Astrocyte (in vitro differentiated cells and primary cell): ENCODE measurements around the gene DCAF4. TPM values are rescaled to one million over a fixed set of nuclear protein-coding genes. Genes with fewer than 3 reads are reported as not detected.
A peak's percentile ranks its signal among the peaks of the same experiment; 100 is the strongest.

Experiments used
- DNase-seq: peaks from one replicate; pipeline ENCODE4 v3.0.0-alpha.2; 2010; ENCODE audit warnings: low read depth
- FAIRE-seq: peaks from 2 replicates; lab custom pipeline; 2011; peaks lifted over from hg19 to GRCh38; lab: Jason Lieb, UNC
- H2AFZ ChIP-seq: 2 replicates; pipeline ENCODE4 v1.6.0; 2012; ENCODE audit warnings: low read depth, low read length, inconsistent platforms
- H3K27ac ChIP-seq: 2 replicates; pipeline ENCODE4 v1.5.1; 2011; ENCODE audit warnings: low read depth, low read length, inconsistent platforms
- H3K27me3 ChIP-seq: 2 replicates; pipeline ENCODE4 v1.6.0; 2011; ENCODE audit warnings: low read length, inconsistent platforms; ENCODE audit not compliant: insufficient read depth
- H3K36me3 ChIP-seq: 2 replicates; pipeline ENCODE4 v1.5.1; 2011; ENCODE audit warnings: low read length, inconsistent platforms; ENCODE audit not compliant: insufficient read depth
- H3K4me1 ChIP-seq: 2 replicates; pipeline ENCODE4 v1.5.1; 2011; ENCODE audit warnings: low read length, inconsistent platforms; ENCODE audit not compliant: insufficient read depth
- H3K4me2 ChIP-seq: 2 replicates; pipeline ENCODE4 v1.6.0; 2012; ENCODE audit warnings: low read length, inconsistent platforms
- H3K4me3 ChIP-seq: 2 replicates; pipeline ENCODE4 v1.5.1; 2011; ENCODE audit warnings: low read depth, mild to moderate bottlenecking, low read length, inconsistent platforms; ENCODE audit not compliant: insufficient read depth
- H3K79me2 ChIP-seq: 2 replicates; pipeline ENCODE4 v1.6.0; 2012; ENCODE audit warnings: mild to moderate bottlenecking, low read length, inconsistent platforms; ENCODE audit not compliant: insufficient read depth
- H3K9ac ChIP-seq: 2 replicates; pipeline ENCODE4 v1.6.0; 2012; ENCODE audit warnings: mild to moderate bottlenecking, low read length, inconsistent platforms
- H3K9me3 ChIP-seq: 2 replicates; pipeline ENCODE4 v1.5.1; 2012; ENCODE audit warnings: low read depth, mild to moderate bottlenecking, low read length, inconsistent platforms; ENCODE audit not compliant: insufficient read depth
- H4K20me1 ChIP-seq: 2 replicates; pipeline ENCODE4 v1.6.0; 2012; ENCODE audit warnings: low read length, inconsistent platforms; ENCODE audit not compliant: insufficient read depth
- H3K27ac Mint-ChIP-seq: one replicate; pipeline ENCODE4 v1.8.0; 2021; ENCODE audit warnings: mild to moderate bottlenecking, mixed read lengths; ENCODE audit not compliant: unreplicated experiment
- H3K27me3 Mint-ChIP-seq: one replicate; pipeline ENCODE4 v1.8.0; 2021; ENCODE audit warnings: low read depth, mixed read lengths; ENCODE audit not compliant: unreplicated experiment
- H3K36me3 Mint-ChIP-seq: one replicate; pipeline ENCODE4 v1.8.0; 2021; ENCODE audit warnings: low read depth, mixed read lengths; ENCODE audit not compliant: unreplicated experiment
- H3K4me1 Mint-ChIP-seq: one replicate; pipeline ENCODE4 v1.8.0; 2021; ENCODE audit warnings: low read depth, mixed read lengths; ENCODE audit not compliant: unreplicated experiment
- H3K4me3 Mint-ChIP-seq: one replicate; pipeline ENCODE4 v1.8.0; 2021; ENCODE audit warnings: mild to moderate bottlenecking, moderate library complexity, mixed read lengths; ENCODE audit not compliant: unreplicated experiment
- H3K9me3 Mint-ChIP-seq: one replicate; pipeline ENCODE4 v1.8.0; 2021; ENCODE audit warnings: mild to moderate bottlenecking, mixed read lengths; ENCODE audit not compliant: unreplicated experiment
- CTCF ChIP-seq: IDR thresholded peaks from 2 replicates; pipeline ENCODE4 v1.5.1; 2011; ENCODE audit warnings: low read depth, mild to moderate bottlenecking, inconsistent platforms, low read length, moderate library complexity; ENCODE audit not compliant: insufficient read depth
- EZH2 ChIP-seq: IDR thresholded peaks from 2 replicates; pipeline ENCODE4 v1.6.1; 2012; ENCODE audit warnings: mild to moderate bottlenecking, low read length, inconsistent platforms; ENCODE audit not compliant: insufficient read depth
- total RNA-seq: library from RNA; stranded (reverse); gene quantifications from 2 replicates; pipeline ENCODE4 v1.2.1, GENCODE V29; 2021

DCAF4 gene
- total RNA-seq, 1 donor from 2014 or later: 33.5 TPM

GRCh38 chr14:72884386-72884785, 41.9 kb upstream of the DCAF4 start:
- H3K27ac Mint-ChIP-seq: no peak overlapping the region
- no peak overlapping the region for H3K4me3 ChIP-seq

GRCh38 chr14:72887514-72887913, 38.8 kb upstream of the DCAF4 start:
- H3K27me3 Mint-ChIP-seq: peaks cover 11% of the 10 kb centered on the region
- no peaks in the 10 kb centered on the region for H3K9me3 ChIP-seq
- no peak overlapping the region for H3K27ac Mint-ChIP-seq
- peaks cover 9% of the 10 kb centered on the region for H3K4me1 Mint-ChIP-seq
- H3K27me3 ChIP-seq: no peaks in the 10 kb centered on the region
- peaks cover 97% of the 10 kb centered on the region for H3K79me2 ChIP-seq
- no peak overlapping the region for H3K4me3 Mint-ChIP-seq
- peaks cover 29% of the 10 kb centered on the region for H3K4me1 ChIP-seq
- no peak overlapping the region for H3K9ac ChIP-seq
- H3K9me3 Mint-ChIP-seq: no peaks in the 10 kb centered on the region
- TF ChIP-seq EZH2 (no peak), CTCF (no peak)
- H3K4me3 ChIP-seq: no peak overlapping the region
- peaks cover 62% of the 10 kb centered on the region for H4K20me1 ChIP-seq
- no peaks in the 10 kb centered on the region for H3K36me3 ChIP-seq
- H3K27ac ChIP-seq: no peak overlapping the region
- no peak for DNase-seq
- no peak for FAIRE-seq
- H2AFZ ChIP-seq: no peak overlapping the region
- H3K4me2 ChIP-seq: no peak overlapping the region
- H3K36me3 Mint-ChIP-seq: peaks cover 4% of the 10 kb centered on the region

More at GRCh38 chr14:72884386-72884785, 41.9 kb upstream of the DCAF4 start:
- Histone ChIP-seq H3K27ac (peak overlapping the region; percentile 68), H3K9me3 (no peaks in the 10 kb centered on the region), H3K9ac (peak overlapping the region; percentile 28), H3K27me3 (no peaks in the 10 kb centered on the region), H3K4me2 (peak overlapping the region; percentile 71), H3K4me1 (peaks cover 22% of the 10 kb centered on the region), H3K36me3 (no peaks in the 10 kb centered on the region), H2AFZ (no peak overlapping the region), H3K79me2 (peaks cover 96% of the 10 kb centered on the region), H4K20me1 (peaks cover 69% of the 10 kb centered on the region)
- TF ChIP-seq CTCF (no peak), EZH2 (no peak)
- no peaks in the 10 kb centered on the region for H3K9me3 Mint-ChIP-seq
- H3K36me3 Mint-ChIP-seq: peaks cover 4% of the 10 kb centered on the region
- no peak overlapping the region for H3K4me3 Mint-ChIP-seq
- no peak for FAIRE-seq
- DNase-seq: no peak
- H3K27me3 Mint-ChIP-seq: peaks cover 5% of the 10 kb centered on the region
- H3K4me1 Mint-ChIP-seq: peaks cover under 1% of the 10 kb centered on the region

GRCh38 chr14:72888192-72888591, 38.1 kb upstream of the DCAF4 start:
- peaks cover 9% of the 10 kb centered on the region for H3K4me1 Mint-ChIP-seq
- H3K36me3 ChIP-seq: no peaks in the 10 kb centered on the region
- H3K79me2 ChIP-seq: peaks cover 97% of the 10 kb centered on the region
- H3K9ac ChIP-seq: no peak overlapping the region
- peaks cover 4% of the 10 kb centered on the region for H3K36me3 Mint-ChIP-seq
- H3K4me3 Mint-ChIP-seq: no peak overlapping the region
- FAIRE-seq (no peak), DNase-seq (no peak)
- TF ChIP-seq CTCF (no peak), EZH2 (no peak)
- no peaks in the 10 kb centered on the region for H3K9me3 Mint-ChIP-seq
- peaks cover 29% of the 10 kb centered on the region for H3K4me1 ChIP-seq
- no peak overlapping the region for H3K27ac ChIP-seq
- no peak overlapping the region for H3K4me2 ChIP-seq
- H2AFZ ChIP-seq: no peak overlapping the region
- H4K20me1 ChIP-seq: peaks cover 57% of the 10 kb centered on the region
- H3K27me3 ChIP-seq: no peaks in the 10 kb centered on the region
- peaks cover 11% of the 10 kb centered on the region for H3K27me3 Mint-ChIP-seq
- H3K4me3 ChIP-seq: no peak overlapping the region
- no peak overlapping the region for H3K27ac Mint-ChIP-seq
- H3K9me3 ChIP-seq: no peaks in the 10 kb centered on the region
